Right lobe of liver (tissue), 4 donors: Measurements from ENCODE around the gene GNB1.
"Not testable (repeated sequence)": the region's sequence is repeated elsewhere in the genome, so short reads cannot be mapped to it uniquely, and the experiment has no call there.

Experiments used
- CTCF ChIP-seq, 4 donors: fragments of 200-600 bp in 3 of 4; fragments of 450-650 bp in 1 of 4; IDR thresholded peaks; one replicate each; pipeline versions ENCODE4 v1.5.1 to v1.8.0; 2016 to 2022; ENCODE audit warnings: antibody characterized with exemption in 4 of 4, mild to moderate bottlenecking in 2 of 4
- POLR2A ChIP-seq: fragments of 450-650 bp; IDR thresholded peaks from one replicate; pipeline ENCODE4 v1.6.1; 2017; ENCODE audit warnings: antibody characterized with exemption, mild to moderate bottlenecking
- donor health status: DM: no; HTN: no; CAD: no.
- donor health status: DM: no; HTN: no; CAD: no.
- donor health status: DM: no; HTN: yes; CAD: no.

- TF ChIP-seq CTCF (IDR thresholded peaks at IDR 0.05); POLR2A: not testable (repeated sequence)
These were observed 153.0 kb downstream of the GNB1 start for GRCh38 chr1:1737675-1738590.
